GM18867 (cell line): ENCODE data around the gene NDUFS6.
"Not testable (repeated sequence)": the region's sequence is repeated elsewhere in the genome, so short reads cannot be mapped to it uniquely, and the experiment has no call there.

Experiments
- ATAC-seq: cut with Tn5 transposase; IDR thresholded peaks from one replicate; pipeline ENCODE4 v1.9.1; 2021; ENCODE audit warnings: mild to moderate bottlenecking, moderate library complexity; ENCODE audit not compliant: unreplicated experiment

Gene NDUFS6

GRCh38 chr5:1796371-1797102, 4.7 kb upstream of the NDUFS6 start:
- ATAC-seq: no peak

GRCh38 chr5:1797103-1797800, 4.0 kb upstream of the NDUFS6 start:
- no peak for ATAC-seq

GRCh38 chr5:1797855-1798254, 3.4 kb upstream of the NDUFS6 start:
- ATAC-seq: no peak

GRCh38 chr5:1798589-1798988, 2.6 kb upstream of the NDUFS6 start:
- not testable (repeated sequence) for ATAC-seq

GRCh38 chr5:1799110-1799601, 2.1 kb upstream of the NDUFS6 start:
- peak; percentile 21 for ATAC-seq

- ATAC-seq: peak; percentile 63
These were observed 1.4 kb upstream of the NDUFS6 start, which contains the start of gene MRPL36 for GRCh38 chr5:1799602-1800471. TSS of gene MRPL36 (minus strand) at chr5:1799837. CDS start at chr5:1798935, 902 bp downstream.

- ATAC-seq: peak; percentile 36
These were observed 560 bp upstream of the NDUFS6 start for GRCh38 chr5:1800472-1801221.

GRCh38 chr5:1801967-1802295, 724 bp downstream of the NDUFS6 start:
- no peak for ATAC-seq

GRCh38 chr5:1803192-1803591, 2.0 kb downstream of the NDUFS6 start:
- ATAC-seq: no peak

- no peak for ATAC-seq
These were observed 2.9 kb downstream of the NDUFS6 start for GRCh38 chr5:1804001-1804690.

GRCh38 chr5:1805326-1805725, 4.1 kb downstream of the NDUFS6 start:
- ATAC-seq: no peak

GRCh38 chr5:1805736-1806135, 4.5 kb downstream of the NDUFS6 start:
- no peak for ATAC-seq

- no peak for ATAC-seq
These were observed 5.0 kb downstream of the NDUFS6 start for GRCh38 chr5:1806199-1806598.

GRCh38 chr5:1806974-1807373, 5.8 kb downstream of the NDUFS6 start:
- no peak for ATAC-seq

GRCh38 chr5:1807451-1808185, 6.4 kb downstream of the NDUFS6 start:
- ATAC-seq: no peak

GRCh38 chr5:1808439-1808838, 7.2 kb downstream of the NDUFS6 start:
- no peak for ATAC-seq

GRCh38 chr5:1809416-1810035, 8.3 kb downstream of the NDUFS6 start:
- ATAC-seq: no peak

- ATAC-seq: no peak
These were observed 9.4 kb downstream of the NDUFS6 start for GRCh38 chr5:1810581-1811101.
